Fibroblast of skin of abdomen (primary cell): Measurements from ENCODE around the gene MKNK1.

Experiments used
- DNase-seq: peaks from one replicate; pipeline ENCODE4 v3.0.0-alpha.2; 2013

The MKNK1 gene

GRCh38 chr1:46538147-46538546, 65.9 kb downstream of the MKNK1 start:
- DNase-seq, result no peak

- DNase-seq, result no peak
Measured at GRCh38 chr1:46537651-46538050, 66.4 kb downstream of the MKNK1 start.

- no peak for DNase-seq
Measured at GRCh38 chr1:46536527-46536926, 67.5 kb downstream of the MKNK1 start.

GRCh38 chr1:46535063-46535462, 69.0 kb downstream of the MKNK1 start:
- DNase-seq, result no peak

GRCh38 chr1:46533179-46533864, 70.7 kb downstream of the MKNK1 start:
- peak; percentile 44 for DNase-seq

- DNase-seq, result peak; percentile 61
Measured at GRCh38 chr1:46532498-46533178, 71.4 kb downstream of the MKNK1 start.

GRCh38 chr1:46532095-46532494, 72.0 kb downstream of the MKNK1 start:
- no peak for DNase-seq

- no peak for DNase-seq
Measured at GRCh38 chr1:46530791-46531409, 73.2 kb downstream of the MKNK1 start.

GRCh38 chr1:46530311-46530710, 73.8 kb downstream of the MKNK1 start:
- DNase-seq, result no peak

- DNase-seq, result no peak
Measured at GRCh38 chr1:46529031-46529630, 74.9 kb downstream of the MKNK1 start.

- peak; percentile 32 for DNase-seq
Measured at GRCh38 chr1:46528297-46528955, 75.6 kb downstream of the MKNK1 start.

- DNase-seq, result peak; percentile 67
Measured at GRCh38 chr1:46527474-46528296, 76.4 kb downstream of the MKNK1 start.

GRCh38 chr1:46526691-46527291, 77.3 kb downstream of the MKNK1 start:
- DNase-seq, result no peak

- DNase-seq, result no peak
Measured at GRCh38 chr1:46526013-46526690, 77.9 kb downstream of the MKNK1 start.

- no peak for DNase-seq
Measured at GRCh38 chr1:46525253-46525983, 78.7 kb downstream of the MKNK1 start.

GRCh38 chr1:46524843-46525242, 79.2 kb downstream of the MKNK1 start:
- DNase-seq, result no peak

GRCh38 chr1:46523496-46524353, 80.3 kb downstream of the MKNK1 start:
- DNase-seq, result no peak

- DNase-seq, result no peak
Measured at GRCh38 chr1:46522969-46523320, 81.1 kb downstream of the MKNK1 start.
